Brain microvascular endothelial cell (primary cell): ENCODE results near the gene ZNG1E.
A peak's percentile ranks its signal among the peaks of the same experiment; 100 is the strongest.
"Not testable (repeated sequence)": the region's sequence is repeated elsewhere in the genome, so short reads cannot be mapped to it uniquely, and the experiment has no call there.

Source experiments
- DNase-seq: peaks from one replicate; pipeline ENCODE4 v3.0.0-alpha.2; 2020
- H3K27ac ChIP-seq: fragments of 250-450 bp; sonication (Bioruptor Pico); 2 replicates; pipeline ENCODE4 v1.5.1; 2020; ENCODE audit warnings: mild to moderate bottlenecking, moderate library complexity
- H3K27me3 ChIP-seq: fragments of 250-450 bp; sonication (Bioruptor Pico); replicated peaks from 2 replicates; pipeline ENCODE4 v1.5.1; 2020; ENCODE audit warnings: mild to moderate bottlenecking
- H3K36me3 ChIP-seq: fragments of 250-450 bp; sonication (Bioruptor Pico); replicated peaks from 2 replicates; pipeline ENCODE4 v1.5.1; 2020; ENCODE audit warnings: mild to moderate bottlenecking
- H3K4me3 ChIP-seq: 2 replicates; pipeline ENCODE4 v1.5.1; 2011; ENCODE audit warnings: low read depth, mild to moderate bottlenecking, control low read depth, low read length, moderate library complexity
- in situ Hi-C: cut with HindIII; loops from 2 replicates; pipeline ENCODE4 v1.10.0; 2017; ENCODE audit warnings: low sequenced_read_pairs, low pct_ligation_motif_present

ZNG1E gene

DNA sequence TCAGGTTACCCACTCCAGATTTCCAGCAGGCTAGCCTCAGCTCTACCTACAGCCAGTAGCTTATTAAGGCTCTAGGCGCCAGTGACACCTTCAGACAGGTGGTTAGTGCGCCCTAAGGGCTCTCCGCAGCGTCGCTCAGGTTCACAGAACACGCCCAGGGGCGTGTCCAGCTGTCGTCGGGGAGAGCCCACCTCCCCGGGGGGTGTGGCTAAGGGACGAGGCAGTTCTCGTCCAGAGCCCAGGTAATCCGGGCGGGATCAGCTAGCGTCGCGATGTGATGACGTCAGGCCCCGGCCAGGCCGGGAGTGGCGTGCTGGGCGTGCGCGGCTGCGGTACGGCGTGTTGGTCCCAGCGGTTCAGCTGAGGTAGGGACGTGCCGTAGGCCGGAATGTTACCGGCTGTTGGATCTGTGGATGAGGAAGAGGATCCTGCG, at the start of gene ZNG1E:
TSS of gene ZNG1E (plus strand) at position 340 of the 433 bp plus-strand sequence. CDS start at position 389, 49 bp downstream.
- in situ Hi-C loops, H3K27ac ChIP-seq, H3K27me3 ChIP-seq, H3K36me3 ChIP-seq: not testable (repeated sequence)
- DNase-seq, result peak; percentile 6
- peak within 1 kb of the TSS; percentile 59 for H3K4me3 ChIP-seq

GRCh38 chr9:65673579-65673978, 2.1 kb upstream of the ZNG1E start:
- in situ Hi-C loops, H3K4me3 ChIP-seq, H3K27me3 ChIP-seq, H3K27ac ChIP-seq, H3K36me3 ChIP-seq, DNase-seq: not testable (repeated sequence)

DNA sequence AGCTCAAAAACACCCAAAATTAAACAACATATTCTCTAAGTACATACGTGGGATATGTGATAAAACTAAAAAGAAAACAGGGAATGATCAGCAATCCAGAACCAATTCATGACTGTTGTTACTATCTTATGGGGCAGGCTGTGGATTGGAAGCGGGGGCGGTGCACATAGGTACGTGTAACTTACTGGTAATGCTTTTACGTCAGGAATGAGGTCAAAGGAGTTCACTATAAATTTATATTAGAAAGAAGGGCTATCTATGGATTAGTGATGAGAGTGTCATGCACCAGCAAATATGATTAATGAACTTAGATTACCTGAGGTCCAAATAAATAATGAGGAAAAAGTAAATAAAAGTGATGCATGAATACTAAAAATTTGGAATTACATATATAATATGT, 710 bp upstream of the ZNG1E start:
- H3K27me3 ChIP-seq, H3K27ac ChIP-seq, H3K36me3 ChIP-seq, H3K4me3 ChIP-seq, in situ Hi-C loops, DNase-seq: not testable (repeated sequence)

GRCh38 chr9:65676389-65676788, 661 bp downstream of the ZNG1E start:
- H3K4me3 ChIP-seq, result peak overlapping the region; percentile 47
- peak; percentile 11 for DNase-seq
- H3K27ac ChIP-seq, H3K27me3 ChIP-seq, H3K36me3 ChIP-seq, in situ Hi-C loops: not testable (repeated sequence)

DNA sequence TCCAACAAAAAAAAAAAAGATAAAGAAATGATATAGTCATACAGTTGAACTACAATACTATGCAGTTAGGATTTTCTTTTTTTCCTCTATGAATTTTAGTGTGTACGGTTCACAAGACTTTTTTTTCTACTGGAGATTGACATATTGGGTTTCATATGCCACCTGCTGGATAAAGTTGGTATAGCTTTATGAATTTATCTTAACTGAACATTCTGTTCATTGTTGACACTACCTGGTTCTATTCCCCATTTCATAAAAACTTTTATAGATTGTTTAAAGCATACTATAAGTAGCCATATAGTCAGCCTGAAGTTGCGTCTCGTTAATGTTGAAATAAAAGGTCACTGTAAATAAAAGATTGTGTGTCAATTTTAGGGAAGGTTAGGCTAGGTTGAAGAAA, 2.8 kb downstream of the ZNG1E start:
- DNase-seq, H3K27me3 ChIP-seq, H3K36me3 ChIP-seq, H3K4me3 ChIP-seq, H3K27ac ChIP-seq, in situ Hi-C loops: not testable (repeated sequence)

GRCh38 chr9:65703550-65703949, 27.8 kb downstream of the ZNG1E start:
- H3K36me3 ChIP-seq, in situ Hi-C loops, H3K4me3 ChIP-seq: not testable (repeated sequence)

GRCh38 chr9:65714445-65714844, 38.7 kb downstream of the ZNG1E start:
- H3K36me3 ChIP-seq, in situ Hi-C loops, DNase-seq, H3K27ac ChIP-seq, H3K27me3 ChIP-seq, H3K4me3 ChIP-seq: not testable (repeated sequence)

More at GRCh38 chr9:65703550-65703949, 27.8 kb downstream of the ZNG1E start:
- not testable (repeated sequence) for H3K27me3 ChIP-seq, H3K27ac ChIP-seq, DNase-seq

DNA sequence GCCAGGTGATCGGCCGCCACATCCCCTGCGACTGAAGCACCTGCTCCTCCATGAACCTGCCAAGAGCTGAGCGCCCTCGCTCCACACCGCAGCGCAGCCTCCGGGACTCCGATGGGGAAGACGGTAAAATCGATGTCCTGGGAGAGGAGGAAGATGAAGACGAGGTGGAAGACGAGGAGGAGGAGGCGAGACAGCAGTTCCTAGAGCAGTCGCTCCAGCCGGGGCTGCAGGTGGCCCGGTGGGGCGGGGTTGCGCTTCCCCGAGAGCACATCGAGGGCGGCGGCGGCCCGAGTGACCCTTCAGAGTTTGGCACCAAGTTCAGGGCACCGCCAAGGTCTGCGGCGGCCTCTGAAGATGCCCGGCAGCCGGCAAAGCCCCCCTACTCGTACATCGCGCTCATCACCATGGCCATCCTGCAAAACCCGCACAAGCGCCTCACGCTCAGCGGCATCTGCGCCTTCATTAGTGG, 61.4 kb downstream of the ZNG1E start, which contains the start of gene FOXD4L4:
TSS of gene FOXD4L4 (plus strand) at position 51 of the 469 bp plus-strand sequence. CDS start at position 51, 0 bp downstream.
- DNase-seq, H3K36me3 ChIP-seq, H3K27ac ChIP-seq, H3K4me3 ChIP-seq, H3K27me3 ChIP-seq, in situ Hi-C loops: not testable (repeated sequence)

DNA sequence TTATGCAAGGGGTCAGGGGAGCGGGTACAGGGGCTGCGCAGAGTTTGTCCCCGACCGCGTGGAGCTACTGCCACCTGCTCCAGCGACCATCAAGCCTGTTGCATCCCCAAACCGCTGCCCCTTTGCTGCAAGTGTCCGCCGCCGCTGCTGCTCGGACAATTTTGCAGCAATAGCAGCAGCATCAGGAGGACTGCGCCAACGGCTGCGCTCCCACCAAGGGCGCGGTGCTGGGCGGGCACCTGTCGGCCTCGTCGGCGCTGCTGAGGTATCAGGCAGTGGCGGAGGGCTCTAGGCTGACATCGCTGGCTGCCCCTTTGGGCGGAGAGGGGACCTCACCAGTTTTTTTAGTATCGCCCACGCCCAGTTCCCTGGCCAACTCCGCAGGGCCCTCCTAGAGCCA, 62.4 kb downstream of the ZNG1E start:
- H3K4me3 ChIP-seq, in situ Hi-C loops, H3K27me3 ChIP-seq, H3K27ac ChIP-seq, H3K36me3 ChIP-seq, DNase-seq: not testable (repeated sequence)
